ENCODE results near the gene SLIT3.

DNA sequence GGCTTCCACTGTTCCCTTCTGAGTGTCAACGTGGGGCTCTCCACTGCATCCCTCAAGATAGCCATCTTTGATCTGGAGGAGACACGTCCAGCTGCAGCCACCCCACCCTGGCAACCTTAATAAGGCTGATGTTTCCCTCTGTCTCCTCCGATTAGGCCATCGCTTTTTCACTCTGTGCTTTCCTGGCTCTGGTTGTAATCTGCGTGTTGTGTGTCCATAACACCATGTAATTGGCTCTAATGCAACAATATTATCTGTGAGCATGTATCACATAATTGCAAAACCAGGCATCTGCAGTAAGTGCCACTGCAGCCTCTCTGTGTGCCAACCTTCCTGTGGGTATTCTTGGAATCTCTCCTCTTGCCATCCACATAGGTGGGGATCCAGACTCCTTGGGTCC is 471.9 kb downstream of the SLIT3 start:
- no peak for TF ChIP-seq FOXK2 (conservative IDR thresholded peaks at IDR 0.05 in 1 of 2, IDR thresholded peaks at IDR 0.05 in 1 of 2; ENCODE audit: low read depth in 2 of 2)
- TF ChIP-seq SREBF2 (CRISPR knock-in tag; IDR thresholded peaks at IDR 0.05): no peak
- no peak for TF ChIP-seq ZNF561 (CRISPR knock-in tag; conservative IDR thresholded peaks at IDR 0.05)
- no peak for TF ChIP-seq SMAD3 (CRISPR knock-in tag; conservative IDR thresholded peaks at IDR 0.05)
- no peak for TF ChIP-seq ZNF507 (tag; conservative IDR thresholded peaks at IDR 0.05)
